SK-N-SH treated with all-trans-retinoic acid at 6 μM for 48 hours (cell line): ENCODE results near the gene CREB3.

Experiments used
- BACH2 ChIP-seq: fragments of 250-450 bp; sonication (Bioruptor Pico); IDR thresholded peaks from 2 replicates; pipeline ENCODE4 v1.9.0; 2021; ENCODE audit warnings: mild to moderate bottlenecking, borderline replicate concordance
- OSR1 ChIP-seq: fragments of 250-450 bp; sonication (Bioruptor Pico); IDR thresholded peaks from 2 replicates; pipeline ENCODE4 v1.8.0; 2022; ENCODE audit warnings: moderate library complexity, mild to moderate bottlenecking, inconsistent platforms
- PATZ1 ChIP-seq: fragments of 250-450 bp; sonication (Bioruptor Pico); IDR thresholded peaks from 2 replicates; pipeline ENCODE4 v1.8.0; 2020; ENCODE audit warnings: mild to moderate bottlenecking, moderate library complexity, borderline replicate concordance
- RARB ChIP-seq: fragments of 250-450 bp; sonication (Bioruptor Pico); IDR thresholded peaks from 2 replicates; pipeline ENCODE4 v1.8.0; 2021; ENCODE audit warnings: mild to moderate bottlenecking, moderate library complexity
- TCF4 ChIP-seq: fragments of 250-450 bp; sonication (Bioruptor Pico); IDR thresholded peaks from 2 replicates; pipeline ENCODE4 v1.8.0; 2021; ENCODE audit warnings: mild to moderate bottlenecking, moderate library complexity, borderline replicate concordance
- TOX ChIP-seq: fragments of 250-450 bp; sonication (Bioruptor Pico); IDR thresholded peaks from 2 replicates; pipeline ENCODE4 v1.8.0; 2021; ENCODE audit warnings: mild to moderate bottlenecking, moderate library complexity, borderline replicate concordance
- ZFP3 ChIP-seq: fragments of 250-450 bp; sonication (Bioruptor Pico); IDR thresholded peaks from 2 replicates; pipeline ENCODE4 v1.5.0; 2020; ENCODE audit warnings: mild to moderate bottlenecking, moderate library complexity
- TF ChIP-seq, protein P1 (sequence below): fragments of 250-450 bp; sonication (Bioruptor Pico); IDR thresholded peaks from 2 replicates; pipeline ENCODE4 v1.5.1; 2020; ENCODE audit warnings: low read depth, mild to moderate bottlenecking, moderate library complexity

DNA sequence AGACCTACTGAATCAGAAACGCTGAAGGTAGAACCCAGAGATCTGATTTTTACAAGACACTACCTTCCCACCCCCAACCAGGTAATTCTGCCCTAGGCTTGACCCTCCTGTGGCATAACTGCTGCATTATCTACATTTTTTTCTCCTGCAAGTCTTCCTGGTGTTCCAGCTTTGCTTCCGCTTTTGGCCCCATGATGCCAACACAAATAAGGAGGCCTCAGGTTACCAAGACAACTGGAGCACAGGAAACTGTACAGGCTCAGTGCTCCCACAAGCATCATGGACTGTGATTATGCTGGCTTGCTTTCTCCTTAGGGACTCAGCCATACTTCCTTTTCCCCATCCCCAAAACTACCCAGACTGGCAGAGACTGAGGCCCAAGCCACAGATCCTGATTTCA is 28.2 kb downstream of the CREB3 start:
- no peak for TF ChIP-seq RARB (CRISPR knock-in tag)
- TF ChIP-seq, protein P1, sequence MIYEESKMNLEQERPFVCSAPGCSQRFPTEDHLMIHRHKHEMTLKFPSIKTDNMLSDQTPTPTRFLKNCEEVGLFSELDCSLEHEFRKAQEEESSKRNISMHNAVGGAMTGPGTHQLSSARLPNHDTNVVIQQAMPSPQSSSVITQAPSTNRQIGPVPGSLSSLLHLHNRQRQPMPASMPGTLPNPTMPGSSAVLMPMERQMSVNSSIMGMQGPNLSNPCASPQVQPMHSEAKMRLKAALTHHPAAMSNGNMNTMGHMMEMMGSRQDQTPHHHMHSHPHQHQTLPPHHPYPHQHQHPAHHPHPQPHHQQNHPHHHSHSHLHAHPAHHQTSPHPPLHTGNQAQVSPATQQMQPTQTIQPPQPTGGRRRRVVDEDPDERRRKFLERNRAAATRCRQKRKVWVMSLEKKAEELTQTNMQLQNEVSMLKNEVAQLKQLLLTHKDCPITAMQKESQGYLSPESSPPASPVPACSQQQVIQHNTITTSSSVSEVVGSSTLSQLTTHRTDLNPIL (CRISPR knock-in tag), result no peak
- TF ChIP-seq PATZ1, result no peak
- no peak for TF ChIP-seq OSR1 (CRISPR knock-in tag)
- no peak for TF ChIP-seq TCF4 (CRISPR knock-in tag)
- TF ChIP-seq BACH2, result no peak
- TF ChIP-seq ZFP3 (CRISPR knock-in tag), result no peak
- no peak for TF ChIP-seq TOX
